ENCODE measurements around the gene SPTSSA. TPM values are rescaled to one million over a fixed set of nuclear protein-coding genes. Genes with fewer than 3 reads are reported as not detected.

SPTSSA gene
- total and polyA plus RNA-seq, 2 donors (not counting 1 experiment from before 2014, with no cell fraction given): 20.1 to 38.4 TPM

DNA sequence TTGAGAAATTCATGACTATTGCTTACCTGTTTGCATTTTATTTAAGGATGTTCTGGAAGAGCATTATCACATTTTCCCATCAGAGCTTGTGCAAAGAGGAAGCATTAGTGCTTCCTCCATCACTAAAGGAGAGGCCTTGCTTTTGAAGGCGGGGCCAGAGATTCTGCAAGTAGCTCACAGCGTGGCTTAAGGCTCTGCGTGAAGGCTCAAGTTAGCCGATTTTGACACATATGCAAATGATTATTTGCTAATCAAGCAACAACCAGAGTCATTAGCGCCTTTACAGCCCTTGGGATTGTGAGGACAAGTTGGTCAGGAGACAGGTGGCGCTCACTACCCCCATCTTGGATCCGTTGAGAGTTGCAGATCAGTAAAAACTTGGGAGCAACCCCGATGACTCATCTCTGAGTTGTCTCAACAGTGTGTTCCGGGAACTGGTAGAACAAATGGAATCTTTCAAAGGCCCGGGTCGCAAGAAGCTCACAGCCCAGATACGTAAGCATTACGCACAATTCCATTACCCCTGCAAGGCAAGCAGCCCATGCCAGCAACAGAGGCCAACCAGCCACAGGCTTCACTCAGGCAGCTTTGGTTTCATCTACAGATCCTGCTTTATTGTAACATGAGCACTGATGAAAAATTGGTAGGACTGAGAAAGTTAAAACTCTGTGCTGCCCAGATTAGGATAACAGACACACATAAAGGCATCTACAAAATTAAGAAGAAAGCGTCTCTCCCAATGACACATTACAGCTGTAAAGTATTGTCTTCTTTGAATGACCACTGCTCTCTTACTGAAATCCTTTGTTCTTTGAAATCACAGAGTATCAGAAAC, 34.9 kb upstream of the SPTSSA start:
- Histone ChIP-seq H3K9me3 (ENCODE audit: control insufficient read depth, insufficient read depth, low read depth, low read length) (no peaks in the 10 kb centered on the region), H3K36me3 (ENCODE audit: control insufficient read depth, insufficient read depth, low read length) (no peaks in the 10 kb centered on the region), H3K9ac (ENCODE audit: insufficient read depth, low read length) (peak overlapping the region; percentile 68), H2AFZ (ENCODE audit: low read length) (peak overlapping the region; percentile 49), H3K27ac (ENCODE audit: insufficient read depth, low read length) (peak overlapping the region; percentile 98), H3K79me2 (ENCODE audit: control insufficient read depth, insufficient read depth, low read length) (no peaks in the 10 kb centered on the region), H3K4me1 (ENCODE audit: control insufficient read depth, extremely low read depth, insufficient read depth, low read length) (peaks cover 8% of the 10 kb centered on the region), H3K27me3 (ENCODE audit: control insufficient read depth, insufficient read depth, low read length) (no peaks in the 10 kb centered on the region), H3K4me2 (ENCODE audit: extremely low read depth, insufficient read depth, low read length) (peak overlapping the region; percentile 53), H3K4me3 (replicated peaks in 1 of 4; ENCODE audit: control extremely low read depth in 1 of 4, insufficient read depth in 1 of 4, low read depth in 3 of 4, low read length in 4 of 4) (peak overlapping the region in 2 of 4 experiments; percentile 3 to 12), H4K20me1 (ENCODE audit: control insufficient read depth, extremely low read depth, insufficient read depth, low read length) (no peaks in the 10 kb centered on the region)
- TF ChIP-seq, protein P1, sequence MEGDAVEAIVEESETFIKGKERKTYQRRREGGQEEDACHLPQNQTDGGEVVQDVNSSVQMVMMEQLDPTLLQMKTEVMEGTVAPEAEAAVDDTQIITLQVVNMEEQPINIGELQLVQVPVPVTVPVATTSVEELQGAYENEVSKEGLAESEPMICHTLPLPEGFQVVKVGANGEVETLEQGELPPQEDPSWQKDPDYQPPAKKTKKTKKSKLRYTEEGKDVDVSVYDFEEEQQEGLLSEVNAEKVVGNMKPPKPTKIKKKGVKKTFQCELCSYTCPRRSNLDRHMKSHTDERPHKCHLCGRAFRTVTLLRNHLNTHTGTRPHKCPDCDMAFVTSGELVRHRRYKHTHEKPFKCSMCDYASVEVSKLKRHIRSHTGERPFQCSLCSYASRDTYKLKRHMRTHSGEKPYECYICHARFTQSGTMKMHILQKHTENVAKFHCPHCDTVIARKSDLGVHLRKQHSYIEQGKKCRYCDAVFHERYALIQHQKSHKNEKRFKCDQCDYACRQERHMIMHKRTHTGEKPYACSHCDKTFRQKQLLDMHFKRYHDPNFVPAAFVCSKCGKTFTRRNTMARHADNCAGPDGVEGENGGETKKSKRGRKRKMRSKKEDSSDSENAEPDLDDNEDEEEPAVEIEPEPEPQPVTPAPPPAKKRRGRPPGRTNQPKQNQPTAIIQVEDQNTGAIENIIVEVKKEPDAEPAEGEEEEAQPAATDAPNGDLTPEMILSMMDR (conservative IDR thresholded peaks at IDR 0.05 in 1 of 2, IDR thresholded peaks at IDR 0.05 in 1 of 2; ENCODE audit: low read depth in 1 of 2, low read length in 2 of 2): peak; percentile 38 to 43
- TF ChIP-seq EZH2 (IDR thresholded peaks at IDR 0.05; ENCODE audit: low read length, missing control alignments): no peak
- peak; percentile 100 for DNase-seq (ENCODE audit: low read depth in 2 of 2)

DNA sequence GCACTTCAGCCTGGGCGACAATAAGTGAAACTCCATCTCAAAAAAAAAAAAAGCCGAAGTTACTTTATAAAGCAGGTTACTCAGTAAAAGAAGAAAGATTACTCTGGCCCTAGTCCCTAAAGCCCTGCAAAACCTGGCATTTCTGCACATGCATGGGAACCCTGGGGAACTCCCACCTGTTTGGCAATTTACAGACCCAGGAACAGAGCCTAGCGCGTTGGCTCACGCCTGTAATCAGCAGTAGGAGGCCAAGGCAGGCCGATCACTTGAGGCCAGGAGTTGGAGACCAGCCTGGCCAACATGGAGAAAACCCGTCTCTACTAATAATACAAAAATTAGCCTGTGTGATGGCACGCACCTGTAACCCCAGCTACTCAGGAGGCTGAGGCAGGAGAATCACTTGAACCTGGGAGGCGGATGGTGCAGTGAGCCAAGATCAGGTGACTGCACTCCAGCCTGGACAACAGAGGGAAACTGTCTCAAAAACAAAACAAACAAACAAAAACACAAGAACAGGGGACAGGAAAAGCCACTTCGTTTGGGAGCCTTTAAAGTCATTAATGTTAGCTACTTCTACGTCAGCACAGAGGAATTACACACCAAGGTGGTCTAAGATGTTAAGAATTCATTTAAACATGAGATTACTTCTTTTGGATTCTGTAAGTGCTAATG, 34.1 kb upstream of the SPTSSA start:
- Histone ChIP-seq H3K27me3 (ENCODE audit: control insufficient read depth, insufficient read depth, low read length) (no peaks in the 10 kb centered on the region), H3K79me2 (ENCODE audit: control insufficient read depth, insufficient read depth, low read length) (no peaks in the 10 kb centered on the region), H3K36me3 (ENCODE audit: control insufficient read depth, insufficient read depth, low read length) (no peaks in the 10 kb centered on the region), H3K4me3 (replicated peaks in 1 of 4; ENCODE audit: control extremely low read depth in 1 of 4, insufficient read depth in 1 of 4, low read depth in 3 of 4, low read length in 4 of 4) (no peak overlapping the region), H3K9ac (ENCODE audit: insufficient read depth, low read length) (no peak overlapping the region), H4K20me1 (ENCODE audit: control insufficient read depth, extremely low read depth, insufficient read depth, low read length) (no peaks in the 10 kb centered on the region), H3K9me3 (ENCODE audit: control insufficient read depth, insufficient read depth, low read depth, low read length) (no peaks in the 10 kb centered on the region), H3K27ac (ENCODE audit: insufficient read depth, low read length) (peak overlapping the region; percentile 98), H3K4me2 (ENCODE audit: extremely low read depth, insufficient read depth, low read length) (no peak overlapping the region), H3K4me1 (ENCODE audit: control insufficient read depth, extremely low read depth, insufficient read depth, low read length) (peaks cover 8% of the 10 kb centered on the region), H2AFZ (ENCODE audit: low read length) (no peak overlapping the region)
- no peak for TF ChIP-seq EZH2 (IDR thresholded peaks at IDR 0.05; ENCODE audit: low read length, missing control alignments)
- TF ChIP-seq, protein P1 (conservative IDR thresholded peaks at IDR 0.05 in 1 of 2, IDR thresholded peaks at IDR 0.05 in 1 of 2; ENCODE audit: low read depth in 1 of 2, low read length in 2 of 2): no peak
- DNase-seq (ENCODE audit: low read depth in 2 of 2): peak in 1 of 2 donors; percentile 21

DNA sequence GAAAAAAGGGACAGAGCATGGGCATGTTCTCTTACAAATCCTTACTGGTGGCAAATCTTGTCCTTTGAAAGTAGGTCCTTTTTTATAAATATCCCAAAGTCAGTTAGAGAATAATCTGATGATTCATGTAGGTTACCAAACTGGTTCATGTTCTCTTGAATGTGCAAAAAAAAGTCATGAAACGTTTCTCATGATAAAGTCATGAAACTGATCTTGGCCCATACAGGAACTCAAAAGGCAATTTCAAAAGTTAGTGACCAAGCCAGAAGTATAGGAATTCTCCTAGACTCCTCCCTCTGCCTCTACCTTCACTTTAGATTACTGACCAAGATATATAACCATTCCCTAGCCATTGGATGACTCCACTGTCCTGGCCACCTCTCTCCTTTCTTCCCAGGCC, 27.3 kb upstream of the SPTSSA start:
- H3K79me2 ChIP-seq (ENCODE audit: control insufficient read depth, insufficient read depth, low read length): no peaks in the 10 kb centered on the region
- no peaks in the 10 kb centered on the region for H4K20me1 ChIP-seq (ENCODE audit: control insufficient read depth, extremely low read depth, insufficient read depth, low read length)
- no peaks in the 10 kb centered on the region for H3K9me3 ChIP-seq (ENCODE audit: control insufficient read depth, insufficient read depth, low read depth, low read length)
- no peaks in the 10 kb centered on the region for H3K4me1 ChIP-seq (ENCODE audit: control insufficient read depth, extremely low read depth, insufficient read depth, low read length)
- no peak overlapping the region for H2AFZ ChIP-seq (ENCODE audit: low read length)
- DNase-seq (ENCODE audit: low read depth in 2 of 2): peak in 1 of 2 donors; percentile 19
- H3K4me2 ChIP-seq (ENCODE audit: extremely low read depth, insufficient read depth, low read length): no peak overlapping the region
- no peak overlapping the region for H3K4me3 ChIP-seq (replicated peaks in 1 of 4; ENCODE audit: control extremely low read depth in 1 of 4, insufficient read depth in 1 of 4, low read depth in 3 of 4, low read length in 4 of 4)
- H3K27me3 ChIP-seq (ENCODE audit: control insufficient read depth, insufficient read depth, low read length): no peaks in the 10 kb centered on the region
- no peak overlapping the region for H3K9ac ChIP-seq (ENCODE audit: insufficient read depth, low read length)
- H3K36me3 ChIP-seq (ENCODE audit: control insufficient read depth, insufficient read depth, low read length): no peaks in the 10 kb centered on the region
- H3K27ac ChIP-seq (ENCODE audit: insufficient read depth, low read length): no peak overlapping the region
- TF ChIP-seq, protein P1 (conservative IDR thresholded peaks at IDR 0.05 in 1 of 2, IDR thresholded peaks at IDR 0.05 in 1 of 2; ENCODE audit: low read depth in 1 of 2, low read length in 2 of 2): no peak
- TF ChIP-seq EZH2 (IDR thresholded peaks at IDR 0.05; ENCODE audit: low read length, missing control alignments): no peak
